SKM-1 treated with dmso at 0.1 percent for 144 hours (cell line): ENCODE results near the gene NLRP9.
"Not testable (repeated sequence)": the region's sequence is repeated elsewhere in the genome, so short reads cannot be mapped to it uniquely, and the experiment has no call there.

Experiments
- DNase-seq: peaks from one replicate; lab custom pipeline; 2025; ENCODE audit not compliant: unreplicated experiment; lab: John Stamatoyannopoulos, UW

NLRP9 gene

GRCh38 chr19:55738302-55738701 lies at the start of gene NLRP9:
Gene NLRP9, minus strand, starts transcription at chr19:55738402. Its CDS starts 28 bp downstream, at chr19:55738374.
- no peak for DNase-seq

GRCh38 chr19:55781112-55781511 lies 42.9 kb upstream of the NLRP9 start:
- DNase-seq: no peak

DNA sequence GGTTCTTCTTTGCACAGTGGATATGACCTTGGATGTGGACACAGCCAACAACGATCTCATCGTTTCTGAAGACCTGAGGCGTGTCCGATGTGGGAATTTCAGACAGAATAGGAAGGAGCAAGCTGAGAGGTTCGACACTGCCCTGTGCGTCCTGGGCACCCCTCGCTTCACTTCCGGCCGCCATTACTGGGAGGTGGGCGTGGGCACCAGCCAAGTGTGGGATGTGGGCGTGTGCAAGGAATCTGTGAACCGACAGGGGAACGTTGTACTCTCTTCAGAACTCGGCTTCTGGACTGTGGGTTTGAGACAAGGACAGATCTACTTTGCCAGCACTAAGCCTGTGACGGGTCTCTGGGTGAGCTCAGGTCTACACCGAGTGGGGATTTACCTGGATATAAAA lies 40.1 kb upstream of the NLRP9 start:
- no peak for DNase-seq

DNA sequence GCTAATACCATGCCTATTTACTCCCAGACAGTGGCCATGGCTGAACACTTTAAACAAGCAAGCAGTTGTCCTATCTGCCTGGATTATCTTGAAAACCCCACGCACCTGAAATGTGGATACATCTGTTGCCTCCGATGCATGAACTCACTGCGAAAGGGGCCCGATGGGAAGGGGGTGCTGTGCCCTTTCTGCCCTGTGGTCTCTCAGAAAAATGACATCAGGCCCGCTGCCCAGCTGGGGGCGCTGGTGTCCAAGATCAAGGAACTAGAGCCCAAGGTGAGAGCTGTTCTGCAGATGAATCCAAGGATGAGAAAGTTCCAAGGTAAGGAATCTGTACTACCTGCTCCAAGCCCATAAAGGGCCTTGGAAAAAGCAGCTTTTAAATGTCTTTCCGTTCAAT lies 39.3 kb upstream of the NLRP9 start:
- no peak for DNase-seq

GRCh38 chr19:55769632-55770031 lies 31.4 kb upstream of the NLRP9 start:
- DNase-seq: not testable (repeated sequence)

- not testable (repeated sequence) for DNase-seq
These were observed 30.6 kb upstream of the NLRP9 start, which contains the start of gene RFPL4AL1 for GRCh38 chr19:55768818-55769217. Gene RFPL4AL1, plus strand, starts transcription at chr19:55769118. Its CDS starts 2,687 bp downstream, at chr19:55771805.

- no peak for DNase-seq
These were observed 28.3 kb upstream of the NLRP9 start for GRCh38 chr19:55766466-55766865.

GRCh38 chr19:55758797-55759196 lies 20.6 kb upstream of the NLRP9 start, which contains the start of gene RFPL4A:
Gene RFPL4A, plus strand, starts transcription at chr19:55759097. Its CDS starts 2,704 bp downstream, at chr19:55761801.
- DNase-seq: not testable (repeated sequence)

- not testable (repeated sequence) for DNase-seq
These were observed 18.6 kb upstream of the NLRP9 start for GRCh38 chr19:55756808-55757207.

DNA sequence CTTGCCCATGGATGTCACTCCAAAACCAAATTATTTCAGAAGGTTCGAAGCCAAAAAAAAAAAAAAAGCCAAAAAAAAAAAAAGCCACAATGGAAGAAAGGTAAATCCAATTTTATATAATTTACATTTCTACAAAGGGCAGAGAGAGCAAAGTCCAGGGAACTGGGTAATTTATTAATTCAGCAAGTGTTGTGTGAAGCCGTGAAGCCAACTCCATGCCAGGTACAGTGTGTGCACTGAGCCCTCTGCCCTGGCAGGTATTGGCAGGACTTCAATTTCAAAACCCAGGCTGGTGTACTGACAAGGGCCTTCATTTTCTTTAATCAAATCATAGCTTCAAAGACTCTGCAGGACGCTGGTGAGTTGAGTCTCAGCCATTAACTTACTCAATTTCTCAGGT lies 15.2 kb upstream of the NLRP9 start:
- no peak for DNase-seq

DNA sequence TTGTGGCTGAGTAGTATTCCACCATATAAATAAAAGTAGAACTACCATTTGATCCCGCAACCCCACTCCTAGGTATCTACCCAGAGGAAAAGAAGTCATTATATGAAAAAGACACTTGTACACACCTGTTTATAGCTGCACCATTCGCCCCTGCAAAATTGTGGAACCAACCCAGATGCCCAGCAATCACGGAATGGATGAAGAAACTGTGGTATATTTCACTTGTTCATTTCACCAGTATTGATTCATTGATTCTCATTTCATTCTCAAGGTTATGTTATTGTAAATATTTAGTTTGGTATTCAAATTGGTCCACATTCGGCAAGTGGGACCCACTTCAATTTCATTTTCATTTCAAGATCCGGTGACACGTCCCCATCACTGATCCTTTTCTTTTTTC lies 12.5 kb upstream of the NLRP9 start:
- DNase-seq: no peak

- not testable (repeated sequence) for DNase-seq
These were observed 7.8 kb downstream of the NLRP9 start for GRCh38 chr19:55730378-55730777.

DNA sequence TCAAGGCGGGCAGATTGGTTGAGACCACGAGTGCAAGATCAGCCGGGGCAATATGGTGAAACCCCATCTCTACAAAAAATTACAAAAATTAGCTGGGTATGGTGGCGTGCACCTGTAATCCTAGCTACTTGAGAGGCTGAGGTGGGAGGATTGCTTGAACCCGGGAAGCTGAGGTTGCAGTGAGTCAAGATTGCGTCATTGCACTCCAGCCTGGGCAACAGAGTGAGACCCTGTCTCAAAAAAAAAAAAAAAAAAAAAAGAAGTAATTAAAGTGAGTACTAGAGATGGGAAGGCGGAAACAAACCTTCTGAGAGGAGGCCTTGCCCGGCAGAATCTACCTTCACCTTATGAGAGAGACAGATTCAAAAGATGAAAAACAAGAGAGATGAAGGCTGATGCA lies 14.7 kb downstream of the NLRP9 start:
- no peak for DNase-seq

DNA sequence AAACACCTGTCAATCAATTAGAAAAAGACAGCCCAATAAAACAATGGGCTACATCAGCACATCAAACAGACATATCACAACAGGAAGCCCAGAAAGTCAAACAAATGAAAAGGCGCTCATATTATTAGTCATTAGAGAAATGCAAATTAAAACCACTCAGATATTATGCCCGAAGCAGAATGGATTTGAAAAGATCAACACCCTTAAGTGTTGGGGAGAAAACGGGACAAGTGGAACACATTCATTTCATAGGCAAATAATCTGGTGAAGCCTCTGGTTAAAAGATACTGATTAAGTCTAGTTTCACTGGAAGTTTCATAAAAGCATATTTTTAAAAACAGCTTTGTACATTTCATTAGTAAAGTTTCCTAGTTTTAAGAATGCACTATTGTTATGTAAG lies 17.4 kb downstream of the NLRP9 start:
- DNase-seq: no peak

GRCh38 chr19:55720214-55720746 lies 17.9 kb downstream of the NLRP9 start:
- DNase-seq: no peak

DNA sequence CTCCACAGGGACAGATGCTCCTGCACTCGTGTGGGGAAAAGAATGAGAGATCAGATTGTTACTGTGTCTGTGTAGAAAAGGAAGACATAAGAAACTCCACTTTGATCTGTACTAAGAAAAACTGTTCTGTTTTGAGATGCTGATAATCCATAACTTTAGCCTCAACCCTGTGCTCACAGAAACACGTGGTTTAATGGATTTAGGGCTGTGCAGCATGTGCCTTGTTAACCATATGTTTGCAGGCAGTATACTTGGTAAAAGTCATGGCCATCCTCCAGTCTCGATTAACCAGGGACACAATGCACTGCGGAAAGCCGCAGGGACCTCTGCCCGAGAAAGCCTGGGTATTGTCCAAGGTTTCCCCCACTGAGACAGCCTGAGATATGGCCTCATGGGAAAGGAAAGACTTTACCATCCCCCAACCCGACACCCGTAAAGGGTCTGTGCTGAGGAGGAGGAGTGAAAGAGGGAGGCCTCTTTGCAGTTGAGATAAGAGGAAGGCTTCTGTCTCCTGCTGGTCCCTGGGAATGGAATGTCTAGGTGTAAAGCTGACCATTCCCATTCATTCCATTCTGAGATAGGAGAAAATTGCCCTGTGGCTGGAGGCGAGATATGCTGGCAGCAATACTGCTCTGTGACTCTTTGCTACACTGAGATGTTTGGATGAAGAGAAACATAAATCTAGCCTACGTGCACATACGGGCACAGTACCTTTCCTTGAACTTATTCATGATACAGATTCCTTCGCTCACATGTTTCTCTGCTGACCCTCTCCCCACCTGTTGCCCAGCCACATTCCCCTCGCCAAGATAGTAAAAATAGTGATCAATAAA lies 20.1 kb downstream of the NLRP9 start:
- not testable (repeated sequence) for DNase-seq

- DNase-seq: no peak
These were observed 21.0 kb downstream of the NLRP9 start for GRCh38 chr19:55717251-55717650.

DNA sequence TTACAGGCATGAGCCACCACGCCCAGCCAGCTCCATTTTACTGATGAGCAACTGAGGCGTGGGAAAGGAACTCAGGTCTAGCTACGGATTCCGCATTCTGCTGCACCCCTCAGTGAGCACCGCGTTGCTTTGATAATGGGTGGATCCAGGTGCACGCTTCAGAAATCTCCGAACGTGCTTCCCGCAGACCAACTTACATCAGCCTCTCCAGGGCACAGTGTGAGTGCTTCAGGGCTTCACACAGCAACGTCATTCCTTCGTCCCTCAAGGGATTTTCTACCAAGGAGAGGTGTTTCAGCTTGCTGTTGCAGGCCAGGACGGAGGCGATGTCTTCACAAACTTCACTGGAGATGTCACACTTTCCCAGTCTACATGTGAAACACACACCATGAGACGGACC lies 21.7 kb downstream of the NLRP9 start:
- no peak for DNase-seq

DNA sequence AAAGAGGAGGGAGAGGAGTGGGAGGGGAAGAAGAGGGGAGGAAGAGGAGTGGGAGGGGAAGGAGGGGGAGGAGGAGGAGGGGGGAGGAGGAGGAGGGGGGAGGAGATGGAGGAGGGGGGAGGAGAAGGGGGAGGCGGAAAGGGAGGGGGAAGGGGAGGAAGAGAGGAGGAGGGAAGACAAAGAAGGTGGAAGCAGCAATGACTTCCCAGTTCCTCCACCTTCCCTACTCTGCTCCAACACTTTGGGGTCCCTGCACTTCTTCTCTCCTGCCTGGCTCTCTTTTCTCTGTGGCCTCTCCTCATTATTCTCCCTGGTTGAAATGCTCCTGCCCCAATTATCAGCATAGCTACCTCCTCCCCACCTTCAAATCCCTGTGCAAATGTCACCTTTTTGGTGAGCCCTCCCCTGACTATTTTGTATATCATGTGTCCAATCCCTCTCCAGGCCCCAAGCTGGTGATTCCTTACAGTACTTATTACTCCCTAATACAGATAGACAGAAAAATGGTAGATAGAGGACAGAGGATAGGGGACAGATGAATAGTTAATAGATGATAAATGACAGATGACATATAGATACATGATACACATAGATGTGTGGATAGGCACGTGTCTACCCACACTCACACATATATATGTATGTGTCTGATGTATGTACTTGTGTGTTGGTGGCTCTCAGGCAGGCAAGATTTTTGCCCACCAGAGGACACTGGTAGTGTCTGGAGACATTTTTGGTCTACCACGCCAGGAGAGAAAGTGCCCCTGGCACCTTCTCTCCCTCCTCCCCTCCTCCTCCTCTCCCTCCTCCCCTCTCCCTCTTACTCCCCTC lies 25.2 kb downstream of the NLRP9 start:
- DNase-seq: no peak

GRCh38 chr19:55711719-55712118 lies 26.5 kb downstream of the NLRP9 start:
- no peak for DNase-seq

DNA sequence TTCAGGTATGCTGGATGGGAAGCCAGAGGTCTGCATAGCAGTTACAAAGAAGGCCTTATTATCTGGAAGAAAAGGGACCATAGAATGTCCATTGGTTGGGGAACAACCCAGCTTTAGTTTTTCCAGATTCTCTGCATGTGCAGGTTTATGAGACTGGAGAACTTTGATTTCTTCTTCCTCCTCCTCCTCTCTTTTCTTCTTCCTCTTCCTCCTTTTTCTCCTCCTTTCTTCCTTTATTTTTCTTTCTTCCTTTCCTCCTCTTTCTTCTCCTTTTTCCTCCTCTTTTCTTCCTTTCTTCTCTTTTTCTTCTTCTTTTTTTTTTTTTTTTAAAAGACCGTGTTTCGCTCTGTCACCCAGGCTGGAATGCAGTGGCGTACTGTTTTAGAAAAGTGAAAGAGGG lies 32.2 kb downstream of the NLRP9 start:
- no peak for DNase-seq
